ENCODE measurements around the gene GLUL. TPM values are rescaled to one million over a fixed set of nuclear protein-coding genes. Genes with fewer than 3 reads are reported as not detected.

The GLUL gene
- total and polyA plus RNA-seq, 7 donors, result 414 to 1,489 (median 757) TPM

DNA sequence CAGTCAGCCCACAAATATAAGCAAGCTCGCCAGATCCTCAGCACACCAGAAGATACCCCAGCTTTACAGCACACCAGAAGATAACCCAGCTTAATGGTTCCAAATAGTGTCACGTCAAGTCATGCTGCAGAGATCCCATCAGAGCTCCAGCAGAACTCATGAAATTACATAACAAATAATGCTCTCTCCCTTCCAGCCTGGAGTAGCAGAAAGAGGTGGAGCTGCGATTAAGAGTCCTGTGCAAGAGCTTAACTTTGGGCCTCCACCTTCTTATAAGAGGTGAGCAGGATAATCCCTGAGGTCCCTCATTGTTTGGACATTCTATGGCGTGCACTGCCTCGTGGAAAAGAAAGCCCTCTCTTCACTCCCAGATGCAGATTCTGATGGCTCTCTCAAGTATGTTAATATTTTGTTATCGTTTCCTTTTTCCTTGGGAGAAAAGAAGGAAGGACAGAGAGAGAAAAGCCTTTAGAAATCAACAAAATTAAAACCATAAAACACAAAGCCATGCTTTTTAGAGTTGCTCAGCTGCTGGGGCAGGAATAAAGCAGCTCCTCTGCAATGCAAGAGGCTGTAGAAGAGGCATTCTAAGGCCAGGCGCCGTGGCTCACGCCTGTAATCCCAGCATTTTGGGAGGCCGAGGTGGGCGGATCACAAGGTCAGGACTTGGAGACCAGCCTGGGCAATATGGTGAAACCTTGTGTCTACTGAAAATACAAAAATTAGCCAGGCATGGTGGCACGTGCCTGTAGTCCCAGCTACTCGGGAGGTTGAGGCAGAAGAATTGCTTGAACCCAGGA is 59.1 kb downstream of the GLUL start:
- WGBS, 2 donors, result 78 to 81% methylated on average over 13 of the region's 13 CpGs
- no peak for DNase-seq

More for the DNA sequence above, 59.1 kb downstream of the GLUL start:
- H3K4me3 ChIP-seq, result no peak overlapping the region
- no peaks in the 10 kb centered on the region for H3K36me3 ChIP-seq
- TF ChIP-seq, protein P1, sequence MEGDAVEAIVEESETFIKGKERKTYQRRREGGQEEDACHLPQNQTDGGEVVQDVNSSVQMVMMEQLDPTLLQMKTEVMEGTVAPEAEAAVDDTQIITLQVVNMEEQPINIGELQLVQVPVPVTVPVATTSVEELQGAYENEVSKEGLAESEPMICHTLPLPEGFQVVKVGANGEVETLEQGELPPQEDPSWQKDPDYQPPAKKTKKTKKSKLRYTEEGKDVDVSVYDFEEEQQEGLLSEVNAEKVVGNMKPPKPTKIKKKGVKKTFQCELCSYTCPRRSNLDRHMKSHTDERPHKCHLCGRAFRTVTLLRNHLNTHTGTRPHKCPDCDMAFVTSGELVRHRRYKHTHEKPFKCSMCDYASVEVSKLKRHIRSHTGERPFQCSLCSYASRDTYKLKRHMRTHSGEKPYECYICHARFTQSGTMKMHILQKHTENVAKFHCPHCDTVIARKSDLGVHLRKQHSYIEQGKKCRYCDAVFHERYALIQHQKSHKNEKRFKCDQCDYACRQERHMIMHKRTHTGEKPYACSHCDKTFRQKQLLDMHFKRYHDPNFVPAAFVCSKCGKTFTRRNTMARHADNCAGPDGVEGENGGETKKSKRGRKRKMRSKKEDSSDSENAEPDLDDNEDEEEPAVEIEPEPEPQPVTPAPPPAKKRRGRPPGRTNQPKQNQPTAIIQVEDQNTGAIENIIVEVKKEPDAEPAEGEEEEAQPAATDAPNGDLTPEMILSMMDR (IDR thresholded peaks at IDR 0.05), result no peak
- TF ChIP-seq POLR2A (IDR thresholded peaks at IDR 0.05) (no peak), POLR2AphosphoS5 (IDR thresholded peaks at IDR 0.05) (no peak), EP300 (IDR thresholded peaks at IDR 0.05) (no peak)
- no peaks in the 10 kb centered on the region for H3K4me1 ChIP-seq
- H3K9me3 ChIP-seq, result no peaks in the 10 kb centered on the region
- no peaks in the 10 kb centered on the region for H3K27me3 ChIP-seq
- intact Hi-C loops (cut with DNase I), result no loop called here
- no peak overlapping the region for H3K27ac ChIP-seq

Other genes with a start within 250 kb of the GLUL start
- gene TEDDM1, start 8.9 kb upstream of the GLUL start, total RNA-seq, result not detected
- gene TEDDM1, start 8.9 kb upstream of the GLUL start, polyA plus RNA-seq, result not detected
- gene RGSL1, start 58.4 kb upstream of the GLUL start, total RNA-seq, result not detected
- gene RGSL1, start 58.4 kb upstream of the GLUL start, polyA plus RNA-seq, result not detected
- gene RNASEL, start 197.5 kb upstream of the GLUL start, total RNA-seq, result 1 to 10 TPM; 6.2 to 10.0 (median 7.5) TPM
- 1 to 10 TPM; 6.0 to 8.1 (median 7.4) TPM for gene RNASEL, start 197.5 kb upstream of the GLUL start, polyA plus RNA-seq
- 10 to 100 TPM in 1 of 4 donors, 1 to 10 TPM in 2, under 1 TPM in 1; 0.83 to 12.4 (median 2.6) TPM for gene RGS16, start 212.6 kb upstream of the GLUL start, total RNA-seq
- gene RGS16, start 212.6 kb upstream of the GLUL start, polyA plus RNA-seq, result 1 to 10 TPM in 2 of 3 donors, under 1 TPM in 1; 0.46 to 4.4 (median 1.2) TPM

Data from sigmoid colon (tissue), 7 donors.